Stimulated activated naive CD4-positive, alpha-beta T cell (primary cell): ENCODE data around the gene SLC16A11.
"Not testable (repeated sequence)": the region's sequence is repeated elsewhere in the genome, so short reads cannot be mapped to it uniquely, and the experiment has no call there.

Experiments
- DNase-seq, 6 experiments: peaks; one replicate each; lab custom pipeline; 2025; lab: John Stamatoyannopoulos, UW

The SLC16A11 gene

DNA sequence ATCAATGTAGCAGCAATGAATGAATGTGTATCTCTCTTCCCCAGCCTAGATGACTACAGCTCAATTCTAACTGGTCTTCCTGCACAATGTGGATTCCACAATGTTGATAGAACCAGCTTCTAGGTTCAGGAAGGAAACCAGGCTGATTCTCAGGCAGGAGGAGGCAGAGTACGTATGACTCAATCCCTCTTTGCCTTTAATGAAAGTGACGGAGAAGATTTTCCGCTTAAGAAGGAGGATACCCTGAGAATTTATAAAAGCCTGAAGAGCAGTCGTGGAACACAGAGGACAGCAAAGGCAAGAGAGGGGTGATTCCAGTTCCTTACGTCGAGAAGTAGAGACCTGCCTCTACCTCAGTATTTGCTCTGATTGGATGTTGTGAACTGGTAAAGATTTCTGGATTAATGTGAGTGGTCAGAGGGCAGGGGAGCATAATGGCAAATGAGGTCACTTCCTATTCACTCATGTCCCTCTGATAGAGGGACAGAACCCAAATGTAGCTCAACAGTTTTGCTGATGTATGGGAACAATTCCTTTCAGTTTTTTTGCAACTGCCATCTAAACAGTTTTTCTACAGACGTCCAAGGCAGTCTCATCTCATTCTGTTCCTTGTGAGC lies 15.0 kb upstream of the SLC16A11 start:
- DNase-seq: no peak

DNA sequence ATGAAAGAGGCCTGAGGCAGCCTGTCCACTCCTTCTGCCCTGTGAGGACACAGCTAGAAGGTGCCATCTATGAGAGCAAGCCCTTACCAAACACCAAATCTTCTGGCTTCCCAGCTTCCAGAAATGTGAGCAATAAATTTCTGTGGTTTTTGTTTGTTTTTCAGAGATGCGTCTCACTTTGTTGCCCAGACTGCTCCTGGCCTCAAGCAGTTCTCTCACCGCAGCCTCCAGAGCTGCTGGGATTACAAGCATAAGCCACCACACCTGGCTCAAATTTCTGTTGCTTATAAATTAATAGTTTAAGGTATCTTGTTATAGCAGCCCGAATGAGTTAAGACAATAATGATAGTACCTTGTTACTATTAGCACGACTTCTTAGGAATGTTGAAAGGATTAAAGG lies 12.5 kb upstream of the SLC16A11 start:
- no peak for DNase-seq

DNA sequence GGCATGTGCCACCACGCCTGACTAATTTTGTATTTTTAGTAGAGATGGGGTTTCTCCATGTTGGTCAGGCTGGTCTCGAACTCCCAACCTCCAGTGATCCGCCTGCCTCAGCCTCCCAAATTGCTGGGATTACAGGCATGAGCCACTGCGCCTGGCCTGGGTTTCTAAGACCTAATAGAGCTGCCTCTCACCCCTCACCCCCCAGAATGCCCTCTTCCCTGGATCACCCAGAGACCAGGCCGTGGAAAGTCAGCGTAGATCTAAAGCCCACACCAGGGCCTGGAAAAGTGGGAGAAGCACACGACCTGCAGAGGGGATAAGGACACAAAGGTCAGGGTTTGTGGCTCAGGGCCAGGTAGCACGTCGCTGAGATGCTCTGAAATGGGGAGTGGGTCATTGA lies 6.7 kb upstream of the SLC16A11 start:
- DNase-seq: not testable (repeated sequence)

DNA sequence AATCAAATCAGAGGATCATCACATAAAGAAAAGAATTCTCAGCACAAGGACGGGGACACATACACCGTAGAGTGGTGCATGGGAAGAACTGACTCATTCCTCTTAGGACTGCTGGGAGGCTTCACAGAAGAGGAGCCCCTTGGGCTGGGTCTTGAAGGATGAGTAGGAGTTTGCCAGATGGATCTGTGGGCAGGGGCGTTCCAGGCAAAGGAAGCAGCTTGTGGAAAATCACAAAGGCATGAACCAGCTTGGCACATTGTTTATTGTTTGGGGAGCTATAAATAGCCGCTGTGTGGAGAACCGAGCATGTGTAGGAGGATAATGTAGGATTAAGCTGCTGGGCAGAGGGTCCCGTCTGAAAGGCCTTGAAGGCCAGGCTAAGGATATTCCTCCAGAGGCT lies 5.1 kb upstream of the SLC16A11 start:
- DNase-seq: no peak

DNA sequence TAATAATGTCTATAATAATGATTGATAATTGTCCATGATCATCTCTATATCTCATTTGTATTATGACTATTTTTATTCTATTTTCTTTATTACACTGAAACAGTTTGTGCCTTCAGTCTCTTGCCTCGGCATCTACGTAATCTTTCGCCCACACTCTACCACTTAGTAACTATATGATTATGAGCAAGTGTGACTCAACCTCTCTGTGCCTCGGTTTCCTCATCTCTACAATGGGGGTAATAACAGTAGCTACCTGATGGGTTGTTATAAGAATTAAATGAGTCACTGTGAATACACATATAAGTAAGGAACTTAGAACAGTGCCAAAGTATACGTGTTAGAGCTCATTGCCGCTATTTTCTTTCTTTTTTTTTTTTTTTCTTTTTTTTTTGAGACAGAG lies 3.7 kb upstream of the SLC16A11 start:
- no peak for DNase-seq

DNA sequence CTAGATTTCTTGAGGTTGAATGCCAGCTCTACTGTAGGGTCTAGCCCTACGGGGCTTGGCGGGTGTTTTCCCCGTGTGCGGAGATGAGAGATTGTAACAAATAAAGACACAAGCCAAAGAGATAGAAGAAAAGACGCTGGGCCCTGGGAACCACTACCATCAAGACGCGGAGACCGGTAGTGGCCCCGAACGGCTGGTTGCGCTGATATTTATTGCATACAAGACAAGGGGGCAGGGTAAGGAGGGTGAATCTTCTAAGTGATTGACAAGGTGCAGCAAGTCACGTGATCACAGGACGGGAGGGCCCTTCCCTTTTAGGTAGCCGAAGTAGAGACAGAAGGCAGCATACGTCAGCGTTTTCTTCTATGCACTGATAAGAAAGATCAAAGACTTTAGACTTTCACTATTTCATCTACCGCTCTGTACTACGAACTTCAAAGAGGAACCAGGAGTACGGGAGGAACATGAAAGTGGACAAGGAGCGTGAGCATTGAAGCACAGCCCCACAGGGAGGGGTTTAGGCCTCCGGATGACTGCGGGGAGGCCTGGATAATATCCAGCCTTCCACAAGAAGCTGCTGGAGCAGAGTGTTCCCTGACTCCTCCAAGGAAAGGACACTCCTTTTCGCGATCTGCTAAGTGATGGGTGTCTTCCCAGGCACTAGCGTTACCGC lies 3.0 kb upstream of the SLC16A11 start:
- DNase-seq: peak; percentile 61 to 83 (median 71)

DNA sequence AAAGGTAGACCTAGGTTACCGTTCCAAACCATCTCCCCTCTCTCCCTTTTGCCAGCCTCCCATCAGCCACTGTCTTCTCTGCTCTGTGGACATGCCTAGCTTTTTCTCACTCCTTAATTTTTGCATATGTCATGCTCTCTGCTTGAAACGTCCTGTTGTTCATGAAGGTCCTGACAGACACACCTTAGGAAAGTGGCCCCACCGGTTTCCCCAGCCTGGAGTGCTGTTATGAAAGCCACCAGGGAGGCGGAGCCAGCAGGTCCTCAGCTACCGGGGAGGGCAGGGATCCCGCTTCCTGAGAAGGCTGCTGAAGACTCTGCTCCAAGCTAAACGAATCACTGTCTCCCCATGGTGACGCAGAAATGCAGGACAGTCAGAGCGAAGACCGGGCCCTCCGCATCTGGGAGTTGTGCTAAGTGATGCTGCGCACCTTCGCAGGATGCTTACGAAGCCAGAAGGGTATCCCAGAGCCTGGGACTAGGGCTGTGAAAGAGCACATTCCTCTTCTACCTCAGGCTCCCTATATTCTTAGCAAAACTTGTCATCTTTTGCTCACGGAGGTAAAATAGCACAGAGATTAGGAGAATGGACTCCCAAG lies 2.3 kb upstream of the SLC16A11 start:
- DNase-seq: peak in 5 of 6 experiments; percentile 16 to 79 (median 39)

DNA sequence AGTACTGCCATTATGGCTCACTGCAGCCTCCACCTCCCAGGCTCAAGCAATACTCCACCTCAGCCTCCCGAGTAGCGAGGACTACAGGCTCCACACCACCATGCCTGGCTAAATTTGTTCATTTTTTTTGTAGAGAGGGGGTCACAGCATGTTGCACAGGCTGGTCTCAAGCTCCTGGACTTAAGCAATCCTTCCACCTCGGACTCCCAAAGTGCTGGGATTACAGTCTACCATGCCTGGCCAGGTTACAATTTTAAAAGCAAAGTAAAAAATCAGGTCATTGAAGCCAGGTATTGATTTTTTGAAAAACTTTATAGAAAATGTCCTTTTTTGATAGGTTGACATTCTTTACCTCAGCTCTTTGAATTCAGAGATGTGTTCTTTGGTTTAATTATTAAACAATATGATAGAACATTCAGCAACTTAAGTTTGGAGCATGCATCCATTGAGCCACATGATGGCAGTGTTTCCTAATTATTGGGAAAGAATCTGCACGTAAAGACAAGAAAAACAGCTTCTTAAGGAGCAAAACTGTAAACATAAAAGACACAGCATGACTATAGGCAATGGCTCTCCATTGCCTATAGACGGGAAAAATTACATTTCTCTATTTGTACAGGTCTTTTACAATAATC lies 1.7 kb upstream of the SLC16A11 start:
- peak in 5 of 6 experiments; percentile 27 to 79 (median 70) for DNase-seq

DNA sequence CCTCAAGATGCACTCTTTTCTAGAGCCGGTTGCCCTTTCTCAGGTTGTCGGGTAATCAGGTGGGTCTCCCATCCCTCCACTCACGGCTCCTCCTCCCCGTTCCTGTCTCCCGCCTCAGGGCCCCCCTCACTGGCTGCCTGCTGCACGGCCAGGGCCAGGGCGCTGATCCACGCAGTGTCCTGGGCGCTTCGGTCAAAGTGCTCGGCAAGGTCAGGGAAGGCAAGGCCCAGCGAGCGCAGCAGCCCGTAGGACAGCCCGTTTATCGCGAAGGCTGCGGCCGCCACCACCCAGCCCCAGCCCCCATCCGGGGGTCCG lies 753 bp downstream of the SLC16A11 start:
- DNase-seq: no peak

DNA sequence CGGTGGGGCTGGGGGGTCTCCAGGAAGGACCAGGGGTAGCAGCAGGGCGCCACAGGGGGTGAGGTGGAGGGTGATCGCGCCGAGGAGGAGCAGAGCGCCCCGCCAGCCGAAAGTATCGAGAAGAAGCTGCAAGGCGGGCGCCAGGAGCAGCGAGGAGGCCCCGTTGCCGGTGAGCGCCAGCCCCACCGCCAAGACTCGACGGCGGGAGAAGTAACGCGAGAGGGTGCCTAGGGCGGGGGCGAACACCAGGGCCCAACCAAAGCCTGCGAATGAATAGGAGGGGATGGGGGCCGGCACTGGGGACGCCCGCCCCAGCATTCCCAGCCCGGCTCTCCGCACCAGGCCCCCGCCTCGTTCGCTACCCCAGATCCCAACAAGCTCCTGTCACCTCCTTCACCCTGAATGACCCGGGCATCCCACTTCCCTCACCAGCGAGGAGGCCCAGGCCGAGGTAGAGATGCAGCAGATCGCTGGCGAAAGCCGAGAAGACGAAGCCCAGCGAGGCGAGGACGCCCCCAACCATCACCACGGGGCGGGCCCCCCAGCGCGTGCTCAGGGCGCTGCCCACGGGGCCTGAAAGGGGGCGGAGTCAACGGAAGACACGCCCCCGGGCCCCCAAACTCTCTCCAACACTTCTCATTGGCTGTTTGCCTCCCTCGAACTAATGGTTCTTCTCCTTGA lies 1.3 kb downstream of the SLC16A11 start:
- peak; percentile 23 to 68 (median 58) for DNase-seq

DNA sequence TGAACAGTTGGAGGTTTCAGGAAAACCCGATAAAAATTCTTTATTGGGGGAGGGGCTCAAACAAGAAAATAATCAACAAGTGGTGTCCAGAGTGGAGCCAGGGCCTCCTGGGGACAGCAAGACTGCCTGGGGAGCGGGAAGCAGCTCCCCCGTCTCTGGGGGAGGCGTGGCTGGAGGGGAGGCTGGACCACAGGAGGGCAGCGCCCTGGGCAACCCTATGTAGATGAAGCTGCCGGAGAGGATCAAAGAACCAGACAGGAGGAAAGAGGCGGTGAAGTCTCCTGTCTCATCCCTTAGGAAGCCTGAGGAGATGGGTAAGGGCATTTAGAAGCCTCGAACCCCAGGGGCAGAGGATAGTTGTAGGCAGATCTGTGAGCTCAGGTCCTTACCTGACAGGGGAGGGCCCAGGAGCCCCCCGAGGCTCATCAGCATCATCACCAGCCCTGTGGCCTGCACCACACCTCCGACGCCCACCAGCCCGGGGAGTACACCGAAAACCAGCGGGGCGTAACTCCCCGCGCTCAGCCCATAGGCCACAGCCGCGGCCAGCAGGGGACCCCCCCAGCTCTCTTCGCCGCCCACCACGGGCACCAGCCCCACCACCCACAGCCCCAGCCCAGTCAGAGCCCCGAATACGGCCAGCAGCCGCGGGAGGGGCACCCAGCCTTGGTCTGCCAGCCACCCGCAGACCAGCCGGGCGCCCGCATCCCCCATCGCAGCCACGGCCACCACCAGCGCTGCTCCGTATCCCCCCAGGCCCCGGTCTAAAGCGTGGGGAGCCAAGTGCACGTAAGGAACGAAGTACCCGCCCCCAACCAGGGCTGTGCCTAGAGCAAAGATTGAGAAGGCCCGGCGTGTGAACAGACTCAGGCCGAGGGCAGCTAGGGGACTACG lies 2.0 kb downstream of the SLC16A11 start:
- peak in 2 of 6 experiments; percentile 42 to 55 for DNase-seq

DNA sequence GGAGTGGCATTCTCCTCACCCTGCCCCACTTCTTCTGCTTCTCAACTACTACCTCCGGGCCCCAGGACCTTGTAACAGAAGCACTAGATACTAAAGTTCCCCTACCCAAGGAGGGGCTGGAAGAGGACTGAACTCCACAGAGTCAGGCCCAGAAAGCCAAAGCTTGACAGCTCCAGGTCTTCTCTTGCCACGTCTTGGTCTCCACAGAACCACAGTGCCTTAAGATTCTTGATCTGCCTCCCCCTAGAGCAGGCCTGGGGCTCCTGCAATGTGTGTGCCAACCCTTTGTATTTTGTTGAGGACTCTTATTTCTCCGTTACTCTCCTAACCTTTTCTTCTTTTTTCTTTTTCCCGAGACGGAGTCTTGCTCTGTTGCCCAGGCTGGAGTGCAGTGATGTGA lies 4.1 kb downstream of the SLC16A11 start:
- peak in 2 of 6 experiments; percentile 26 for DNase-seq

DNA sequence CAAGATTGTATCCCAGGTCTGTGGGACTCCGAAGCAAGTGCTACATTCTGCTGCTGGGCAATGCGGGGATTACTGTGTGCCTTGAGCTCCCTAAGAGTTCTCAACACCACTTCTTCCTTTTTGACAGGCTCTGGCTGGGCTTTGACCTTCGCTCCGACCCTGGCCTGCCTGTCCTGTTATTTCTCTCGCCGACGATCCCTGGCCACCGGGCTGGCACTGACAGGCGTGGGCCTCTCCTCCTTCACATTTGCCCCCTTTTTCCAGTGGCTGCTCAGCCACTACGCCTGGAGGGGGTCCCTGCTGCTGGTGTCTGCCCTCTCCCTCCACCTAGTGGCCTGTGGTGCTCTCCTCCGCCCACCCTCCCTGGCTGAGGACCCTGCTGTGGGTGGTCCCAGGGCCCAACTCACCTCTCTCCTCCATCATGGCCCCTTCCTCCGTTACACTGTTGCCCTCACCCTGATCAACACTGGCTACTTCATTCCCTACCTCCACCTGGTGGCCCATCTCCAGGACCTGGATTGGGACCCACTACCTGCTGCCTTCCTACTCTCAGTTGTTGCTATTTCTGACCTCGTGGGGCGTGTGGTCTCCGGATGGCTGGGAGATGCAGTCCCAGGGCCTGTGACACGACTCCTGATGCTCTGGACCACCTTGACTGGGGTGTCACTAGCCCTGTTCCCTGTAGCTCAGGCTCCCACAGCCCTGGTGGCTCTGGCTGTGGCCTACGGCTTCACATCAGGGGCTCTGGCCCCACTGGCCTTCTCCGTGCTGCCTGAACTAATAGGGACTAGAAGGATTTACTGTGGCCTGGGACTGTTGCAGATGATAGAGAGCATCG lies 5.6 kb downstream of the SLC16A11 start:
- DNase-seq: no peak

DNA sequence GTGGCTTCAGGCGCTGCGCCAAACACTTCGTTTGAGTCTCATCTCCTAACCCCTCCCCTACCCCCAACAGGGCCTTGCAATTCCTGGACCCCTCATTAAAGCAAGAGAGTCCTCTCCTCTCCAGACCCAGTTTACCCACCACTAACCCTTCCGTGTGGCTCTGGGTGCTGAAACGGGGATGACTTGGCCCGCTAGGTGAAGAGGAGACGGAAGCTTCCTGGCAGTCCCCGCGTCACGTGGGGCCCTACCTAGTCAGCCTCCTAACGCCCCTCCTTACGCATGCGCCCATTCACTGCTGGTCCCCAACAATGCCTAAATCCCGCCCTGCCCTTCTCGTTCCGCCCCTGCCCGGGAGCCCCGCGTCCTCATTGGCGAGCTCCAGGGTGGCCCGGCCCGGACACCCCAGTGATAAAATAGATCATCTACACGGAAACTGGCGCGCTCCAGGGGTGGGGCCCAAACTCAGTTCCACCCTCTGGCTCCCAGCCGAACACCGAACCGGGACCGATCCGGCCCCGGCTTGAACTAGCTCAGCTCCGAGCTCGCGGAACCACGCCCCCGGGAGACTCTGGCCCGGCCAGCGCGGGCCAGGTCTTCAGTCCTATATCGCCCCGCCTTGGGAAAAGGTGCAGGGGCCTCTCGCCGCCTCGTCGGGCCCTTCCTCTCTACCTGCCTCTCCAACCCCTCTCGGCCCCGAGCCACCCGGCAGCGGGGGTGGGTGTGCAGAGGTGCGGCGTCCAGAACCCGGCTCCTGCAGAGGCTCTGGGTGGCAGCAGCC lies 8.1 kb downstream of the SLC16A11 start, which contains the start of gene SLC16A13:
SLC16A13 (plus strand) TSS at position 425 of the 778 bp plus-strand sequence. CDS start 368 bp downstream, outside the sequence.
- peak; percentile 93 to 99 (median 97) for DNase-seq

DNA sequence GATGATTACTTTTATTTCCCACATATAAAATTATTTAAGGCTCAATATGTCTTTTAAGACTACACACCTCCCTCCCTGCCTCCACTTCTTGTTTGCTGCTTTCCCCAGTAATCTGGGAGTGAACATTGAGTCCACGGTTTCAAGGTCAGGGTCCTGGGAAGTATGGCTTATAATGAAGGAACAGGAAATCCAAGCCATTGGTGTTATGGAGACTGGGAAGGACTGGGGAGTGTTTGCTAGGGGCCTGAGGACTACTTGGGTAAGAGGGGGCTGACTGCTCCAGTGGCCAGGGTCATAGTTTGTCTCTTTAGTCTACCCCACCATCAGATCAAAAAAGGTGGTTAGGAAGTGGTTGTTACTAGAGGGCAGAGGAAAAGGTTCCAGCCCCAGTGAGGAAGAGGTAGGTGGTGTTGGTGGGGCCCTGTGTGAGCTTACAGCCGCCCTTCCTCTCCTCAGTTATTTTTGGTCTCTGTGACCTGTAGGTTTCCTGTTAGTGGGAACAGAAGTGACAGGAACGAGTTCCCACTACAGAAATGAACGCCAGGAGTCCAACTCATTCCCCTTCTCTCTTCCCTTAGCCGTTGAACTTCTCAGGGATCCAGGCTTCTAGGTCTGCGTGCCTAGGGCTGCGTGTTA lies 8.8 kb downstream of the SLC16A11 start:
- peak in 4 of 6 experiments; percentile 25 to 72 (median 46) for DNase-seq

DNA sequence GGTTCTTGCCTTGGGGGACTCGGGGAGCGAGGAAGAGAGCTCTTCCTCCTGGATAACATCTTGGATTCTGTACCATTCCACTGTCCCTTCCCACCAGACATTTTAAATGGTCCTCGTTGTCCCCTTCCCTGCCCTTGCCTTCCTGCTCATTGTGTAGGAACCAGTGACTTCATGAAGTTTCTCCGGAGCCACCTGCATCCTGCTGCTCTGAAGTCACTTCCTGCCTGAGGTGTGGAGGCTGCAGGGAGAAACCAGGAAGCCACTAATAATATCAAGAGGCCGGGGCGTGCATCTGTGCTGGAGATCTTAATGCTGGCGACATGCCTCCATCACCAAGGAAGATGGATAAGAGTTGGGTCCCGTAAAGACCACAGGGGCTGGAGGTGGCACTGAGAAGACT lies 14.2 kb downstream of the SLC16A11 start:
- peak in 3 of 6 experiments; percentile 28 to 43 (median 32) for DNase-seq

DNA sequence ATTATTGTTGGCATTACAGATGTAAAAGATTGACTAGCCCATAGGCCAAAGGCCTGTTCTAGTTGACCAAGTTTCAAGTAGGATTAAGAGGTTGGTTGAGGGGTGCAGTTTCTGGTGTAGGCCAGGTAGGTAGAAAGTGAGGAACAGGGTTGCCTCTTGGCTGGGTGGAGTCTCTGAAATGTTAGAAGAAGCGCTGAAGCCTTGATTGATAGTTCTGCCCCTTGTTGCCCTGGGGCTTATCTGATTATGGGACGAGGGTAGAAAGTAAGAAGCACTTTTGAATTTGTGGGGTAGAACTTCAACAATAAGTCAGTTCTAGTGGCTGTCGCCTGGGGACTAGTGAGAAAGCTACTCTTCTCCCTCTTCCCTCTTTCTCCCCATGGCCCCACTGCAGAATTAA lies 14.8 kb downstream of the SLC16A11 start:
- DNase-seq: no peak

DNA sequence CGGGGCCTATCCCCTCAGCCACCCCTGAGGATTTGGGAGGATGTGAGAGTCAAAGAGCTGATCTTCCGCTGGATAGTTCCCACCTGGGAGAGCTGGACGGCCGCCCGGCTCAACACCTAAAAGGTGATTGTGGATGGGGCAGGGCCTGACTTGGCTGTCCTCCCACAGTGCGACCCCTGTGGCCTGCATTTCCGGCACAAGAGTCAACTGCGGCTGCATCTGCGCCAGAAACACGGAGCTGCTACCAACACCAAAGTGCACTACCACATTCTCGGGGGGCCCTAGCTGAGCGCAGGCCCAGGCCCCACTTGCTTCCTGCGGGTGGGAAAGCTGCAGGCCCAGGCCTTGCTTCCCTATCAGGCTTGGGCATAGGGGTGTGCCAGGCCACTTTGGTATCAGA lies 16.6 kb downstream of the SLC16A11 start:
- no peak for DNase-seq
